Upper lobe of left lung (tissue), 4 donors: Measurements from ENCODE around the gene GABRD.

Experiments
- CTCF ChIP-seq, 6 experiments: fragments of 450-650 bp in 4 of 6; fragments of 200-600 bp in 2 of 6; sonication (generic) in 2 of 6; IDR thresholded peaks; one replicate each; pipeline ENCODE4 v1.5.1; 2016 to 2019; ENCODE audit warnings: antibody characterized with exemption in 6 of 6
- POLR2A ChIP-seq, 4 donors: fragments of 450-650 bp; IDR thresholded peaks; one replicate each; pipeline ENCODE4 v1.5.1; 2016 to 2017; ENCODE audit warnings: antibody characterized with exemption in 4 of 4, mild to moderate bottlenecking in 2 of 4

GRCh38 chr1:2074396-2074795, 55.3 kb downstream of the GABRD start:
- TF ChIP-seq POLR2A (IDR thresholded peaks at IDR 0.05) (no peak), CTCF (IDR thresholded peaks at IDR 0.05) (no peak)
